Activated CD4-positive, alpha-beta T cell treated with anti-CD3 and anti-CD28 coated beads, Interleukin-2, amount 10 ng/mL, durations not matched to agents 24 days and 14 days (primary cell): ENCODE measurements around the gene SLC39A11. TPM values are rescaled to one million over a fixed set of nuclear protein-coding genes. Genes with fewer than 3 reads are reported as not detected.

Experiments
- DNase-seq: peaks from one replicate; pipeline ENCODE4 v3.0.0; 2022
- H3K27ac Mint-ChIP-seq: one replicate; pipeline ENCODE4 v1.8.0; 2022; ENCODE audit warnings: mild to moderate bottlenecking, mixed read lengths
- H3K27me3 Mint-ChIP-seq: one replicate; pipeline ENCODE4 v1.8.0; 2022; ENCODE audit warnings: mixed read lengths
- H3K36me3 Mint-ChIP-seq: one replicate; pipeline ENCODE4 v1.8.0; 2022; ENCODE audit warnings: low read depth, mild to moderate bottlenecking, mixed read lengths
- H3K4me1 Mint-ChIP-seq: one replicate; pipeline ENCODE4 v1.8.0; 2021; ENCODE audit warnings: mixed read lengths
- H3K4me3 Mint-ChIP-seq: one replicate; pipeline ENCODE4 v1.8.0; 2022; ENCODE audit warnings: mild to moderate bottlenecking, moderate library complexity, mixed read lengths
- H3K9me3 Mint-ChIP-seq: one replicate; pipeline ENCODE4 v1.8.0; 2021; ENCODE audit warnings: mixed read lengths
- intact Hi-C: fragments of 100-400 bp; cut with micrococcal nuclease; formaldehyde crosslinking; loops from one replicate; pipeline ENCODE4 v1.15.1; 2023
- total RNA-seq: library from RNA; stranded (reverse); gene quantifications from 2 replicates; pipeline ENCODE4 v1.2.3, GENCODE V29; 2022

SLC39A11 gene
- total RNA-seq, 1 donor from 2014 or later, result 24.6 TPM

DNA sequence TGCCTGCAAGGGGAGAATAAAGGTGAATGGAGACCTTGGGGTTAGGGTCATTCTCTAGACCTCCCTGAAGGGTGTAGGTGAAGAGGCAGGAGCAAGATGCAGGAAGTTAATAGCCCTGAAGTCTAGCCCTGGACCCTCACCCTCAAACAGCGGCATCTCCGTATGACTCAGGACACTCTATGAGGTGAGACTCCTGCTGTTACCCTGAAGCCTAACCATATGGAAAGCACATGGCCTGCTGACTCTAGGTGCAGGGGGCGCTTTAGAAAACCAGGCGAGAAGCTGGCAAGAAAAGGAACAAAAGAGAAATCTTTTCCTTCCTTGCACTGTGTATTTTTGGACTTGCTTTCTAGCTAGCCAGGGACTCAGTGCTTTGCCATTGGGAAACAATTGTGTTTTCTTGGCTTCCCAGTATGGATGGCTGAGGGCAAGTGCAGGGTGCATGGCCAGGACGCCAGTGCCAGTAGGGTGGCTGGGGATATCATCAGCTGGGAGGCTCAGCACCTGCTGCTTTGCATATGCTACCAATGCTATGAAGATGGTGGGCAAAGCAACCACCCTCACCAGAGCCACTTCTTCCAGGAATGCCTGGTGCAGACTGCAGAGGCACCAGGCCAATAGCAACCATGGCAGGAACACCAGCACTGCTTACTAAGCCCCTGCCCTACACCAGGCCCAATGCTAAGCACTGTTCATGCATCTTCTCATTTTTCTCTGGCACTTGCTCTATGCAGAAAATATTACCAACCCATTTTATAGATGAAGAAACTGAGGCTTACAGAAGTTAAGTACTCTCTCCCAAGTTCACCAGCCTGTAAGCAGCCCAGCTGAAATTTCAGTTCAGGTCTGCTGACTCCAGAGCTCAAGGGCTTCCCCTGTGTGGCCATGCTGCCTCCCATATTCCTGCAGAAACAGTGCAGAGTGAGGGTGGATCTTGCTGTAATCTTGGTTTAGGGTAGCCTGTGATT is 425.1 kb downstream of the SLC39A11 start:
- intact Hi-C loops, result no loop called here
- no peak overlapping the region for H3K27ac Mint-ChIP-seq
- H3K36me3 Mint-ChIP-seq, result no peaks in the 10 kb centered on the region
- no peaks in the 10 kb centered on the region for H3K27me3 Mint-ChIP-seq
- no peak overlapping the region for H3K4me3 Mint-ChIP-seq
- no peak for DNase-seq
- peaks cover 5% of the 10 kb centered on the region for H3K9me3 Mint-ChIP-seq
- no peaks in the 10 kb centered on the region for H3K4me1 Mint-ChIP-seq

DNA sequence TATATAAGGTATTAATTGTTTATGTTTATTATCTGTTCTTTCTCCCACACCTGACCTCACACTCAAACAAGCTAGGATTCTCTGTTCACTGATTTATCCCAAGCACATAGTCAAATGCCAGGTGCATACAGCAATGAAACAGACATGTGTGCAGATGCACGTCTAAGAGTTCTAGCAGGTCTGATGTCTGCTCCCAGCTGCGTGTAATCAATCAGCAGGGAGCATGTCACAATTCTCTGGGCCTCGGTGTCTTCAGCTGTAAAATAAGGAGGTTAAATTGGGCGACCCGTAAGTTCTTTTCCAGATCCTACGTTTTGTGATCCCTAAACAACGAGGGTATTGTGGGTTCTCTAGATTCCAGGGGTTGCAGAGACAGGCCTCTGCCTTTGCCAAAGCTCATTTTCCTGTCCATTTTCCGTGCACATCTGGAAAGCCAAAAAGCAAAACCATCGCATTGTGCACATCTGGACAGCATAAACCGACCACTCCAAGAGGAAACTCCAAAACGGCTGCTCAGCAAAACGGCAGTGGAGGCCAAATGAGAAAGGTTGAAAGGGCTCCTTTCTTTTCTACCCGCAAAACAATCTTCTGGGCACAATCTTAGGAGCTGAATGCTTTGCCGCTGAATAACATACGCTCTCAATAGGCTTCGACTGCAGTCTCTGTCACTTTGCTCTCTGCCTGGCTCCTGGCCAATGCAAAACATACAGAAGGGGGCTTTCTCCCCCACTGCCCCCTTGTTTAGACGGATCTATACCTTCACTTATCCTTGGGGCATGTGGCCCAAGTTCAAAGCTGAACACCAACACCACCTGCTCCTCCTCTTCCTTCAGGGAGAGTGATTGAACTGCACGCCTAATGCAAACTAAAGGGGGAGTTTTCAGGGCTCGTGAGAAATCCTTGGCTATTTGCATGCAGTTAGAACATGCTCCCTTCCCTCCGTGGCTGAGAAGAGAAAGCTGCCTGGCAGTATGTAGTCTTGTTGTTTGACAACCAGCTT is 426.3 kb downstream of the SLC39A11 start:
- Mint-ChIP-seq H3K4me3 (no peak overlapping the region), H3K36me3 (no peaks in the 10 kb centered on the region), H3K9me3 (peaks cover 5% of the 10 kb centered on the region), H3K4me1 (no peaks in the 10 kb centered on the region), H3K27me3 (no peaks in the 10 kb centered on the region), H3K27ac (no peak overlapping the region)
- DNase-seq, result no peak
- intact Hi-C loops, result no loop called here

- Mint-ChIP-seq H3K4me1 (peaks cover 1% of the 10 kb centered on the region), H3K27ac (no peak overlapping the region), H3K36me3 (no peaks in the 10 kb centered on the region), H3K27me3 (no peaks in the 10 kb centered on the region), H3K9me3 (peaks cover 5% of the 10 kb centered on the region), H3K4me3 (no peak overlapping the region)
- intact Hi-C loops, result no loop called here
- DNase-seq, result no peak
These were observed 429.7 kb downstream of the SLC39A11 start for GRCh38 chr17:72662827-72663190.

- no peaks in the 10 kb centered on the region for H3K36me3 Mint-ChIP-seq
- no peak overlapping the region for H3K4me3 Mint-ChIP-seq
- intact Hi-C loops, result no loop called here
- no peaks in the 10 kb centered on the region for H3K27me3 Mint-ChIP-seq
- peaks cover 5% of the 10 kb centered on the region for H3K9me3 Mint-ChIP-seq
- H3K4me1 Mint-ChIP-seq, result peaks cover 3% of the 10 kb centered on the region
- DNase-seq, result no peak
- H3K27ac Mint-ChIP-seq, result no peak overlapping the region
These were observed 430.3 kb downstream of the SLC39A11 start for GRCh38 chr17:72661945-72662826.

GRCh38 chr17:72661116-72661944 is 431.2 kb downstream of the SLC39A11 start:
- Mint-ChIP-seq H3K27ac (no peak overlapping the region), H3K9me3 (peaks cover 5% of the 10 kb centered on the region), H3K27me3 (no peaks in the 10 kb centered on the region), H3K4me3 (no peak overlapping the region), H3K36me3 (no peaks in the 10 kb centered on the region), H3K4me1 (peaks cover 3% of the 10 kb centered on the region)
- DNase-seq, result no peak
- intact Hi-C loops, result no loop called here

GRCh38 chr17:72660274-72661115 is 432.0 kb downstream of the SLC39A11 start:
- Mint-ChIP-seq H3K9me3 (peaks cover 5% of the 10 kb centered on the region), H3K4me1 (peaks cover 3% of the 10 kb centered on the region), H3K27me3 (no peaks in the 10 kb centered on the region), H3K27ac (no peak overlapping the region), H3K36me3 (no peaks in the 10 kb centered on the region), H3K4me3 (no peak overlapping the region)
- intact Hi-C loops, result no loop called here
- no peak for DNase-seq

DNA sequence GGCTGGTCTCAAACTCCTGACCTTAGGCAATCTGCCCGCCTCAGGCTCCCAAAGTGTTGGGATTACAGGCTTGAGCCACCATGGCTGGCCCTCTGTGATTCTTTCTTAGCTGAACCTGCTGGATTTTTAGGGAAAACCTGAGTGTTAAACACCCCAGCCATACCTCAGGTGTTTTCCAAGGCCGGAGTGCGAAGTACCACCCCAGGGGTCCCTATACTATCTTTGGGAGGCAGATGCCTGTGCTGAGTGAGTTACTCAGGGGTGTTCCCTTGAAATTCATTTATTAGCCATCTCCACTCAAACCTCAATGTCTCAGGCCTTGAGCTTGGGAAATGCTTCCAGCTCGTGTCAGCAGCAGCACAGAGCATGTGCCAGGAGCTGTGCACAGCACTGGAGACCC is 432.7 kb downstream of the SLC39A11 start:
- H3K27me3 Mint-ChIP-seq, result no peaks in the 10 kb centered on the region
- intact Hi-C loops, result no loop called here
- no peak overlapping the region for H3K4me3 Mint-ChIP-seq
- H3K4me1 Mint-ChIP-seq, result peaks cover 3% of the 10 kb centered on the region
- peaks cover 5% of the 10 kb centered on the region for H3K9me3 Mint-ChIP-seq
- no peak overlapping the region for H3K27ac Mint-ChIP-seq
- H3K36me3 Mint-ChIP-seq, result no peaks in the 10 kb centered on the region
- no peak for DNase-seq

GRCh38 chr17:72658675-72659074 is 433.8 kb downstream of the SLC39A11 start:
- Mint-ChIP-seq H3K27ac (no peak overlapping the region), H3K27me3 (no peaks in the 10 kb centered on the region), H3K36me3 (no peaks in the 10 kb centered on the region), H3K9me3 (no peaks in the 10 kb centered on the region), H3K4me3 (no peak overlapping the region), H3K4me1 (peaks cover 3% of the 10 kb centered on the region)
- DNase-seq, result no peak
- intact Hi-C loops, result no loop called here

DNA sequence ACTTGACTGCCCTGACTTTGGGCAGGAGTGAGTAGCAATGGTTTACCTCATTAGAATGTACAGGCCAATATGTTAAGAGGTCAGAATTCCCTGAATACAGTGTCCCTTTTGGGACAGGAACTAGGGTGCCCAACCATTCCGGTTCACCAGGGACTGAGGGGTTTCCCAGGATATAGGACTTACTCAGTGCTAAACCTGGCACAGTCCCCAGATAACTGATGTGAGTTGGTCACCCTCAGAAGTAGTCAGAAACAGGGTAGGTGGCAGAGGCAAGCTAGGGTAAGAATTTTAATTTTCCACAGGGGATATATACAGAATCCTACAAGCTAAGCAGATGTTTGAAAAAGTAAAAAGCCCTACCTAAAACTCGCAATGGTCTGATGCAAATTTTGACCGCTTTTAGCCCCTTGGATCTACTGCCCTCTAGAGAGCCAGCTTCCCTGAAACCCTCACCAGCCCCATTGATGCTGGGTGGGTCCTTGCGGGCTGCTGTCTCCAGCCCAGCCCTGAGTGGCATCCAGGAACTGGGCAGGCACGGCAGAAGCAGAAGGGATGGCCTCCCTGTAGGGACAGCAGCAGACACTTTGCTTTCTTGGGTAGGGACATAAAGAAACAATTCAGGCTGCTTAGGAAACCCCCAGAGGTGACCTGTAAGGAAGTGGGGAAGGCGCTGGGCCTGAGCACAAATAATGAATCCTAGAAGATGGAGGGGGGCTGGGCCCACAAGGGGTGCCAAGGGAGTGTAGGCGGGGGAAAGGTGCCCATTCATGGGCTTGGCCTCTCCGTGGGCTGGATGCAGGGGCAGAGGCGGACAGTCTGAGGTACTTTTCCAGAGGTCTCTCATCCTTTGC is 434.8 kb downstream of the SLC39A11 start:
- Mint-ChIP-seq H3K27ac (no peak overlapping the region), H3K4me3 (no peak overlapping the region), H3K4me1 (peaks cover 3% of the 10 kb centered on the region), H3K9me3 (no peaks in the 10 kb centered on the region), H3K27me3 (no peaks in the 10 kb centered on the region), H3K36me3 (no peaks in the 10 kb centered on the region)
- DNase-seq, result no peak
- intact Hi-C loops, result no loop called here

- no peak overlapping the region for H3K4me3 Mint-ChIP-seq
- intact Hi-C loops, result no loop called here
- no peaks in the 10 kb centered on the region for H3K36me3 Mint-ChIP-seq
- H3K9me3 Mint-ChIP-seq, result no peaks in the 10 kb centered on the region
- no peak overlapping the region for H3K27ac Mint-ChIP-seq
- H3K4me1 Mint-ChIP-seq, result peaks cover 3% of the 10 kb centered on the region
- DNase-seq, result no peak
- H3K27me3 Mint-ChIP-seq, result no peaks in the 10 kb centered on the region
These were observed 436.2 kb downstream of the SLC39A11 start for GRCh38 chr17:72656130-72656763.

DNA sequence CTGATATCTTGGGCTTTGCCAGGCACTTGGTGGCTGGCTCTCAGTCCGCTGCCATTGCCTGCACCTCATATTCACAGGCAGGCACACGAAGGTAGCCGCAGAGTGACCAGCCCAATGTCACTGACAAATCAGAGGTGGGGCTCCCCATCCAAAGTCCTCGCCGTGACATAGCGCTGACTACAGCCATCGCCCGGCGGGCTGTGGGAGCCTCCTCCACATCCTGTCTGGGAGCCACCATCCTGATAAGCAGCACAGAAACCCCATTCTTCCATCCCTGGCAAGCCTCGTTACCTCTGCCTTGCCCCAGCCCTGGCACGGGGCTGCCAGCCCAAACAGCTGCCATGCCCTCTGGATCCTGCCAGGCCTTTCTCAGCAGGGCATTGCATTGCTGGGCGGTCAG is 437.8 kb downstream of the SLC39A11 start:
- Mint-ChIP-seq H3K27me3 (no peaks in the 10 kb centered on the region), H3K27ac (no peak overlapping the region), H3K36me3 (no peaks in the 10 kb centered on the region), H3K4me3 (no peak overlapping the region), H3K9me3 (no peaks in the 10 kb centered on the region), H3K4me1 (peaks cover 3% of the 10 kb centered on the region)
- DNase-seq, result no peak
- intact Hi-C loops, result no loop called here
